GM12878 (cell line): Measurements from ENCODE around the gene ARHGAP15. TPM values are rescaled to one million over a fixed set of nuclear protein-coding genes. Genes with fewer than 3 reads are reported as not detected.

Experiments used
- ATAC-seq: fragments of 200-7000 bp; cut with Tn5 transposase; 3 replicates; pipeline ENCODE4 v1.9.1; 2020; ENCODE audit warnings: mild to moderate bottlenecking, moderate library complexity
- BruUV-seq: library from RNA; stranded (reverse); fragments of 400-500 nt; replicated peaks from 2 replicates; lab custom pipeline; 2021; lab: Mats Ljungman, UMichigan
- CTCF ChIA-PET: fragments of 300-600 bp; sonication (Branson Sonifier 250); formaldehyde crosslinking; extraction: SDS; loops from one replicate; lab custom pipeline; 2021; ENCODE audit warnings: inconsistent platforms; lab: Yijun Ruan, JAX
- POLR2A ChIA-PET: fragments of 350-600 bp; formaldehyde crosslinking; extraction: SDS; loops from one replicate; lab custom pipeline; 2021; ENCODE audit warnings: inconsistent platforms; lab: Charles Lee
- RAD21 ChIA-PET: fragments of 300-600 bp; sonication (Branson Sonifier 250); formaldehyde crosslinking; loops from one replicate; lab custom pipeline; 2023; ENCODE audit warnings: antibody characterized with exemption; ENCODE audit not compliant: unreplicated experiment; lab: Charles Lee
- SMC1A ChIA-PET: fragments of 300-600 bp; sonication (Branson Sonifier 250); formaldehyde crosslinking; loops from one replicate; lab custom pipeline; 2023; ENCODE audit not compliant: unreplicated experiment, uncharacterized antibody; lab: Charles Lee
- DNase-seq: peaks from one replicate; pipeline ENCODE4 v3.0.0-alpha.2; 2011; ENCODE audit warnings: low read depth, low spot score
- FAIRE-seq: peaks from 3 replicates; lab custom pipeline; 2011; peaks lifted over from hg19 to GRCh38; lab: Jason Lieb, UNC
- H2AFZ ChIP-seq: 2 replicates; pipeline ENCODE4 v1.6.0; 2011; ENCODE audit warnings: low read depth, low read length, control low read depth; ENCODE audit not compliant: control insufficient read depth
- H3K27ac ChIP-seq: 2 replicates; pipeline ENCODE4 v1.5.1; 2011; ENCODE audit warnings: control low read depth; ENCODE audit not compliant: control insufficient read depth, insufficient read depth
- H3K27me3 ChIP-seq, 2 experiments: replicated peaks in 1 of 2; 2 replicates each; pipeline versions ENCODE4 v1.6.0 to v1.6.1; 2011; ENCODE audit warnings: low read length in 1 of 2; ENCODE audit not compliant: control insufficient read depth in 2 of 2, insufficient read depth in 2 of 2
- H3K36me3 ChIP-seq, 2 experiments: 2 replicates each; pipeline ENCODE4 v1.5.1; 2011; ENCODE audit warnings: low read length in 1 of 2; ENCODE audit not compliant: control insufficient read depth in 2 of 2, insufficient read depth in 2 of 2
- H3K4me1 ChIP-seq: 2 replicates; pipeline ENCODE4 v1.6.1; 2011; ENCODE audit warnings: mild to moderate bottlenecking, low read length, moderate library complexity, mixed read lengths; ENCODE audit not compliant: control insufficient read depth, insufficient read depth
- H3K4me2 ChIP-seq: 2 replicates; pipeline ENCODE4 v1.6.0; 2011; ENCODE audit warnings: control low read depth; ENCODE audit not compliant: control insufficient read depth, insufficient read depth
- H3K4me3 ChIP-seq: fragments of 200-600 bp; sonication (generic); 2 replicates; pipeline ENCODE4 v1.5.1; 2016
- H3K79me2 ChIP-seq: 2 replicates; pipeline ENCODE4 v1.6.0; 2011; ENCODE audit warnings: low read length; ENCODE audit not compliant: control insufficient read depth, insufficient read depth
- H3K9ac ChIP-seq: 2 replicates; pipeline ENCODE4 v1.8.0; 2011; ENCODE audit warnings: low read length, control low read depth, mixed read lengths; ENCODE audit not compliant: control insufficient read depth, insufficient read depth
- H3K9me3 ChIP-seq: replicated peaks from 3 replicates; pipeline ENCODE4 v1.5.1; 2011; ENCODE audit warnings: mild to moderate bottlenecking, low read length; ENCODE audit not compliant: control insufficient read depth, insufficient read depth
- H4K20me1 ChIP-seq: 2 replicates; pipeline ENCODE4 v1.6.0; 2011; ENCODE audit not compliant: control insufficient read depth, insufficient read depth
- ASH2L ChIP-seq: fragments of 300-600, 200-600 bp; sonication (generic); IDR thresholded peaks from 2 replicates; pipeline ENCODE4 v1.6.1; 2017; ENCODE audit warnings: low read depth, mild to moderate bottlenecking, borderline replicate concordance
- BRCA1 ChIP-seq: IDR thresholded peaks from 2 replicates; pipeline ENCODE4 v1.6.1; 2011; ENCODE audit warnings: low read depth, low read length, improper control_type of control experiment
- CHD2 ChIP-seq: IDR thresholded peaks from 2 replicates; pipeline ENCODE4 v1.6.1; 2011; ENCODE audit warnings: low read depth, low read length, improper control_type of control experiment, borderline replicate concordance
- EGR1 ChIP-seq, 2 experiments: IDR thresholded peaks; 1 replicate in 1 of 2; 2 replicates in 1 of 2; pipeline ENCODE4 v1.6.1; 2011 to 2012; ENCODE audit warnings: low read depth in 2 of 2, low read length in 2 of 2, borderline replicate concordance in 1 of 2, mild to moderate bottlenecking in 1 of 2, moderate library complexity in 1 of 2
- FOS ChIP-seq: IDR thresholded peaks from 3 replicates; pipeline ENCODE4 v1.6.1; 2011; ENCODE audit warnings: borderline replicate concordance; ENCODE audit not compliant: insufficient read length; ENCODE audit errors: extremely low read depth
- FOXK2 ChIP-seq: fragments of 450-650 bp; IDR thresholded peaks from 2 replicates; pipeline ENCODE4 v1.6.1; 2017; ENCODE audit warnings: mild to moderate bottlenecking, moderate library complexity
- HCFC1 ChIP-seq: fragments of 150-350 bp; IDR thresholded peaks from 2 replicates; pipeline ENCODE4 v1.6.1; 2014; ENCODE audit warnings: low read length
- IKZF1 ChIP-seq: fragments of 450-650 bp; conservative IDR thresholded peaks from 2 replicates; pipeline ENCODE4 v1.6.1; 2017; ENCODE audit warnings: antibody characterized with exemption, mild to moderate bottlenecking
- MYB ChIP-seq: fragments of 150-350 bp; IDR thresholded peaks from 2 replicates; pipeline ENCODE4 v1.6.1; 2014; ENCODE audit warnings: mild to moderate bottlenecking, low read depth, low read length, borderline replicate concordance
- NBN ChIP-seq: fragments of 450-650 bp; IDR thresholded peaks from 2 replicates; pipeline ENCODE4 v1.6.1; 2016
- RELA ChIP-seq: fragments of 450-650 bp; IDR thresholded peaks from 2 replicates; pipeline ENCODE4 v1.8.0; 2014; ENCODE audit warnings: borderline replicate concordance; ENCODE audit not compliant: partially characterized antibody
- SMC3 ChIP-seq: IDR thresholded peaks from 2 replicates; pipeline ENCODE4 v1.6.1; 2011; ENCODE audit warnings: low read length, improper control_type of control experiment, borderline replicate concordance
- TAF1 ChIP-seq: IDR thresholded peaks from 2 replicates; pipeline ENCODE4 v1.6.1; 2011; ENCODE audit warnings: mild to moderate bottlenecking, low read depth, low read length, borderline replicate concordance
- USF2 ChIP-seq: IDR thresholded peaks from 2 replicates; pipeline ENCODE4 v1.6.1; 2011; ENCODE audit warnings: low read depth, low read length, improper control_type of control experiment, borderline replicate concordance
- ZNF217 ChIP-seq: fragments of 450-650 bp; IDR thresholded peaks from 2 replicates; pipeline ENCODE4 v1.6.1; 2017; ENCODE audit warnings: antibody characterized with exemption, mild to moderate bottlenecking
- ZNF24 ChIP-seq: fragments of 450-650 bp; IDR thresholded peaks from 2 replicates; pipeline ENCODE4 v1.6.1; 2017; ENCODE audit warnings: antibody characterized with exemption, mild to moderate bottlenecking
- ZNF384 ChIP-seq: IDR thresholded peaks from 2 replicates; pipeline ENCODE4 v1.6.1; 2012; ENCODE audit warnings: low read depth, mild to moderate bottlenecking, low read length, improper control_type of control experiment, borderline replicate concordance
- ZSCAN29 ChIP-seq: fragments of 450-650 bp; IDR thresholded peaks from 2 replicates; pipeline ENCODE4 v1.6.1; 2017; ENCODE audit warnings: mild to moderate bottlenecking, moderate library complexity
- WGBS: methylation state at CpG from one replicate; pipeline ENCODE4 v1.1.6; 2016; ENCODE audit warnings: low lambda C conversion rate; ENCODE audit not compliant: insufficient replicate concordance, insufficient coverage; ENCODE audit errors: missing lambda C conversion rate; 5-methylcytosine and 5-hydroxymethylcytosine counted together
- in situ Hi-C: fragments of 300-500 bp; cut with MboI; formaldehyde crosslinking; loops from 9 replicates; pipeline ENCODE4 v1.14.3; 2018; ENCODE audit warnings: mixed read lengths
- intact Hi-C: fragments of 100-400 bp; cut with micrococcal nuclease; formaldehyde crosslinking; loops from one replicate; pipeline ENCODE4 v1.14.2; 2022; ENCODE audit not compliant: unreplicated experiment
- polyA plus RNA-seq, 11 experiments: library from polyadenylated mRNA; depleted of rRNA in 4 of 11; unstranded in 6 of 11; stranded (reverse) in 5 of 11; fragments of >200 nt; fragmentation: Nextera tagmentation in 4 of 11; fragmentation: Illumina TruSeq in 1 of 11; extraction: Ambion mirVana in 4 of 11; extraction: Trizol in 1 of 11; gene quantifications; 1 replicate in 1 of 11; 2 replicates in 10 of 11; pipeline versions ENCODE4 v1.2.1 to v1.2.3, GENCODE V29; 2011 to 2016; ENCODE audit warnings: inconsistent platforms in 2 of 11, missing spikeins in 2 of 11, low read depth in 1 of 11
- total RNA-seq, 4 experiments: library from RNA; depleted of rRNA in 3 of 4; stranded (reverse); fragments of >200 nt in 3 of 4; fragmentation: Illumina TruSeq in 1 of 4; extraction: Trizol in 1 of 4; gene quantifications; 2 replicates each; pipeline versions ENCODE4 v1.2.1 to v1.2.3, GENCODE V29; 2013 to 2021

Gene ARHGAP15
- total and polyA plus RNA-seq, 10 of the 15 experiments (the other 5 are each of a cell fraction or from before 2014, with no cell fraction given): 38.0 to 92.6 (median 66.7) TPM

- Histone ChIP-seq H4K20me1 (no peaks in the 10 kb centered on the region), H3K9me3 (no peaks in the 10 kb centered on the region), H3K27me3 (no peaks in the 10 kb centered on the region), H3K4me1 (no peaks in the 10 kb centered on the region), H3K36me3 (no peaks in the 10 kb centered on the region), H3K79me2 (no peaks in the 10 kb centered on the region), H3K9ac (no peak overlapping the region), H2AFZ (no peak overlapping the region), H3K4me2 (no peak overlapping the region), H3K4me3 (no peak overlapping the region), H3K27ac (no peak overlapping the region)
- ChIA-PET CTCF (interaction anchor here (1.2 kb wide), 1 partner anchor 304 kb away, joined by 3 read pairs; no protein-coding TSS in a partner anchor), POLR2A (no interaction called here), SMC1A (interaction anchor here (1.0 kb wide), 1 partner anchor 9 kb away, joined by 3 read pairs; no protein-coding TSS in a partner anchor), RAD21 (no interaction called here)
- FAIRE-seq (no peak), DNase-seq (no peak), ATAC-seq (no peak)
- TF ChIP-seq FOXK2 (no peak), ZSCAN29 (no peak), USF2 (no peak), FOS (no peak), EGR1 (IDR thresholded peaks at IDR 0.05; ENCODE audit: borderline replicate concordance in 1 of 2, low read depth in 2 of 2, low read length in 2 of 2) (no peak), IKZF1 (no peak), HCFC1 (no peak), RELA (no peak), ASH2L (no peak), ZNF24 (no peak), SMC3 (no peak), MYB (no peak), TAF1 (no peak), BRCA1 (no peak), CHD2 (no peak), ZNF217 (no peak), ZNF384 (no peak), NBN (no peak)
- BruUV-seq: no TSS peak
- in situ Hi-C loops (no loop called here), intact Hi-C loops (no loop called here)
- WGBS: 100% methylated on average over 1 of the region's 1 CpG
These were observed 207.5 kb downstream of the ARHGAP15 start for GRCh38 chr2:143336719-143337210.
